A673 (cell line): ENCODE results near the gene CCDC106.

Experiments used
- EZH2 ChIP-seq: fragments of 200-600 bp; sonication (generic); IDR thresholded peaks from 2 replicates; pipeline ENCODE4 v1.6.1; 2017; ENCODE audit warnings: borderline replicate concordance, low read depth, mild to moderate bottlenecking, mixed read lengths, antibody characterized with exemption, low read length; ENCODE audit not compliant: poor library complexity, severe bottlenecking
- TF ChIP-seq, protein P1 (sequence below): fragments of 300-800, 200-600 bp; sonication (generic); conservative IDR thresholded peaks from 2 replicates; pipeline ENCODE4 v1.5.1; 2017; ENCODE audit warnings: low read depth, mild to moderate bottlenecking, antibody characterized with exemption, low read length, moderate library complexity, mixed read lengths

DNA sequence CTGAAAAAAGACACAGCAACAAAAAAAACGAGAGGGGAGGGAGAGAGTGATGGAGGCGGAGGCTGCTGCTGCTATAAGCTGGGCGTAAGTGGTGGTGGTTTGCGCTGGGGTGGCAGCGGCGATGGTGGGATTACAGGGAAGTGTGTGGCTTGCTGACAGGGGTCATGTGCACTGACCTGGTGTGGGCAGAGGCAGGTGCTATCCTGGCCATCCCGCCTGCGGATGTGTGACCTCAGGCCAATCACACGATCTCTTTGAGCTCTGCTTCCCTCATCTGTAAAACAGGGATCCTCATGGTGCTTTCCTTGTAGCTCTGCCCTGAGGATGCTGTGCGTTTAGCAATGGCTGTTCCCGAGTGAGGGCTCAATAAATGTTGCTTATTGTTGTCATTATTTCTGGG is 10.5 kb upstream of the CCDC106 start:
- TF ChIP-seq, protein P1, sequence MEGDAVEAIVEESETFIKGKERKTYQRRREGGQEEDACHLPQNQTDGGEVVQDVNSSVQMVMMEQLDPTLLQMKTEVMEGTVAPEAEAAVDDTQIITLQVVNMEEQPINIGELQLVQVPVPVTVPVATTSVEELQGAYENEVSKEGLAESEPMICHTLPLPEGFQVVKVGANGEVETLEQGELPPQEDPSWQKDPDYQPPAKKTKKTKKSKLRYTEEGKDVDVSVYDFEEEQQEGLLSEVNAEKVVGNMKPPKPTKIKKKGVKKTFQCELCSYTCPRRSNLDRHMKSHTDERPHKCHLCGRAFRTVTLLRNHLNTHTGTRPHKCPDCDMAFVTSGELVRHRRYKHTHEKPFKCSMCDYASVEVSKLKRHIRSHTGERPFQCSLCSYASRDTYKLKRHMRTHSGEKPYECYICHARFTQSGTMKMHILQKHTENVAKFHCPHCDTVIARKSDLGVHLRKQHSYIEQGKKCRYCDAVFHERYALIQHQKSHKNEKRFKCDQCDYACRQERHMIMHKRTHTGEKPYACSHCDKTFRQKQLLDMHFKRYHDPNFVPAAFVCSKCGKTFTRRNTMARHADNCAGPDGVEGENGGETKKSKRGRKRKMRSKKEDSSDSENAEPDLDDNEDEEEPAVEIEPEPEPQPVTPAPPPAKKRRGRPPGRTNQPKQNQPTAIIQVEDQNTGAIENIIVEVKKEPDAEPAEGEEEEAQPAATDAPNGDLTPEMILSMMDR, result no peak
- no peak for TF ChIP-seq EZH2
